ENCODE results near the gene CSH1. TPM values are rescaled to one million over a fixed set of nuclear protein-coding genes. Genes with fewer than 3 reads are reported as not detected.

CSH1 gene
- total and polyA plus RNA-seq, 2 donors (not counting 3 experiments of a cell fraction or from before 2014, with no cell fraction given): not detected

- no peak overlapping the region for H3K4me3 ChIP-seq (replicated peaks in 1 of 3; ENCODE audit: insufficient read depth in 1 of 3, low read depth in 1 of 3, low read length in 3 of 3)
- no peaks in the 10 kb centered on the region for H4K20me1 ChIP-seq (replicated peaks; ENCODE audit: control insufficient read depth, extremely low read depth, insufficient read depth, low read length)
- H3K4me1 ChIP-seq (ENCODE audit: control insufficient read depth, extremely low read depth, insufficient read depth, low read length): peaks cover 4% of the 10 kb centered on the region
- no peak overlapping the region for H3K27ac ChIP-seq (ENCODE audit: insufficient read depth, low read depth, low read length)
- intact Hi-C loops (cut with micrococcal nuclease) (no loop called here), dilution Hi-C loops (cut with MboI; ENCODE audit: extremely low pct_ligation_motif_present, low sequenced_read_pairs) (no loop called here)
- no peaks in the 10 kb centered on the region for H3K36me3 ChIP-seq (ENCODE audit: control insufficient read depth in 2 of 2, extremely low read depth in 1 of 2, insufficient read depth in 2 of 2, low read length in 2 of 2)
- FAIRE-seq (no peak), DNase-seq (ENCODE audit: low read depth, low spot score) (no peak)
- no peaks in the 10 kb centered on the region for H3K9me3 ChIP-seq (replicated peaks; ENCODE audit: control insufficient read depth, insufficient read depth, low read length)
- ChIA-PET POLR2A (no interaction called here), CTCF (interaction anchor here (1.0 to 3.4 kb wide), 3 partner anchors 13 to 58 kb away, joined by 4 to 22 read pairs (median 5); no protein-coding TSS in a partner anchor)
- H3K79me2 ChIP-seq (ENCODE audit: control insufficient read depth, insufficient read depth, low read length): no peaks in the 10 kb centered on the region
- H3K4me2 ChIP-seq (ENCODE audit: insufficient read depth, low read length): no peak overlapping the region
- no peaks in the 10 kb centered on the region for H3K9me1 ChIP-seq (replicated peaks; ENCODE audit: control insufficient read depth, extremely low read depth, insufficient read depth, low read length)
- BruUV-seq (replicated peaks): no TSS peak
- no peaks in the 10 kb centered on the region for H3K27me3 ChIP-seq (ENCODE audit: control insufficient read depth in 2 of 2, insufficient read depth in 2 of 2, low read length in 2 of 2)
- no peak overlapping the region for H2AFZ ChIP-seq (ENCODE audit: low read depth, low read length)
- TF ChIP-seq JUN (IDR thresholded peaks at IDR 0.05; ENCODE audit: borderline replicate concordance, insufficient read depth, insufficient read length, low read depth) (no peak), MYC (IDR thresholded peaks at IDR 0.05; ENCODE audit: low read depth, low read length) (no peak), POLR2AphosphoS5 (IDR thresholded peaks at IDR 0.05; ENCODE audit: insufficient read depth, low read depth, low read length) (no peak), FOS (IDR thresholded peaks at IDR 0.05; ENCODE audit: borderline replicate concordance, insufficient read depth, low read length) (no peak), POLR2A (IDR thresholded peaks at IDR 0.05; ENCODE audit: low read depth, low read length) (no peak), EZH2 (IDR thresholded peaks at IDR 0.05; ENCODE audit: borderline replicate concordance, low read depth, low read length, severe bottlenecking) (no peak), GATA2 (IDR thresholded peaks at IDR 0.05; ENCODE audit: insufficient read depth, insufficient read length, low read depth, low read length) (no peak), MAX (IDR thresholded peaks at IDR 0.05; ENCODE audit: insufficient read depth, insufficient read length) (no peak)
- TF ChIP-seq, protein P1, sequence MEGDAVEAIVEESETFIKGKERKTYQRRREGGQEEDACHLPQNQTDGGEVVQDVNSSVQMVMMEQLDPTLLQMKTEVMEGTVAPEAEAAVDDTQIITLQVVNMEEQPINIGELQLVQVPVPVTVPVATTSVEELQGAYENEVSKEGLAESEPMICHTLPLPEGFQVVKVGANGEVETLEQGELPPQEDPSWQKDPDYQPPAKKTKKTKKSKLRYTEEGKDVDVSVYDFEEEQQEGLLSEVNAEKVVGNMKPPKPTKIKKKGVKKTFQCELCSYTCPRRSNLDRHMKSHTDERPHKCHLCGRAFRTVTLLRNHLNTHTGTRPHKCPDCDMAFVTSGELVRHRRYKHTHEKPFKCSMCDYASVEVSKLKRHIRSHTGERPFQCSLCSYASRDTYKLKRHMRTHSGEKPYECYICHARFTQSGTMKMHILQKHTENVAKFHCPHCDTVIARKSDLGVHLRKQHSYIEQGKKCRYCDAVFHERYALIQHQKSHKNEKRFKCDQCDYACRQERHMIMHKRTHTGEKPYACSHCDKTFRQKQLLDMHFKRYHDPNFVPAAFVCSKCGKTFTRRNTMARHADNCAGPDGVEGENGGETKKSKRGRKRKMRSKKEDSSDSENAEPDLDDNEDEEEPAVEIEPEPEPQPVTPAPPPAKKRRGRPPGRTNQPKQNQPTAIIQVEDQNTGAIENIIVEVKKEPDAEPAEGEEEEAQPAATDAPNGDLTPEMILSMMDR (IDR thresholded peaks at IDR 0.05; ENCODE audit: extremely low read depth in 1 of 2, insufficient read depth in 1 of 2, low read depth in 1 of 2, low read length in 2 of 2): no peak
- H3K9ac ChIP-seq (replicated peaks; ENCODE audit: extremely low read depth, insufficient read depth, low read length): no peak overlapping the region
Measured at GRCh38 chr17:63932721-63933120, 36.3 kb upstream of the CSH1 start.
